Stimulated activated CD4-positive, alpha-beta T cell treated with anti-CD3 and anti-CD28 coated beads, Interleukin-15, amount 100 ng/mL, for 48 hours (primary cell): ENCODE results near the gene TNFSF15.

ENCODE experiments used
- DNase-seq, 2 donors: peaks; one replicate each; pipeline ENCODE4 v3.0.0-alpha.2; 2020; ENCODE audit warnings: low read depth in 2 of 2

The TNFSF15 gene

DNA sequence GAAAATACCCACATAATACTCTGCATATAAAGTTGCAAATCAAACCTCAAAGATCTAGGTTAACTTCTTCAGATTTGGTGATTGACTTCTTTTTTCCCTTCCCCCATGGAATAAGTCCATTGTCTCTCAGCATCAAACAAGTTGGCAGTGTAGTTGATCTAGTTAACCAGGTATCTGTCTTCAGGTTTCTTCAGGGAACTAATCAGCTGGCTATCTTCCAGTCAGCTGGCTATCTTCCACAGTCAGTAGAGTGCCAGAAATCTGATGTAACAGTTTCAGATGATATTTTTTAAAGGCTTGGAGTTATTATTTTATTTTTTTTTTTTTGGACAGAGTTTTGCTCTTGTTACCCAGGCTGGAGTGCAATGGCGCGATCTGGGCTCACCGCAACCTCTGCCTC is 16.8 kb downstream of the TNFSF15 start:
- no peak for DNase-seq

DNA sequence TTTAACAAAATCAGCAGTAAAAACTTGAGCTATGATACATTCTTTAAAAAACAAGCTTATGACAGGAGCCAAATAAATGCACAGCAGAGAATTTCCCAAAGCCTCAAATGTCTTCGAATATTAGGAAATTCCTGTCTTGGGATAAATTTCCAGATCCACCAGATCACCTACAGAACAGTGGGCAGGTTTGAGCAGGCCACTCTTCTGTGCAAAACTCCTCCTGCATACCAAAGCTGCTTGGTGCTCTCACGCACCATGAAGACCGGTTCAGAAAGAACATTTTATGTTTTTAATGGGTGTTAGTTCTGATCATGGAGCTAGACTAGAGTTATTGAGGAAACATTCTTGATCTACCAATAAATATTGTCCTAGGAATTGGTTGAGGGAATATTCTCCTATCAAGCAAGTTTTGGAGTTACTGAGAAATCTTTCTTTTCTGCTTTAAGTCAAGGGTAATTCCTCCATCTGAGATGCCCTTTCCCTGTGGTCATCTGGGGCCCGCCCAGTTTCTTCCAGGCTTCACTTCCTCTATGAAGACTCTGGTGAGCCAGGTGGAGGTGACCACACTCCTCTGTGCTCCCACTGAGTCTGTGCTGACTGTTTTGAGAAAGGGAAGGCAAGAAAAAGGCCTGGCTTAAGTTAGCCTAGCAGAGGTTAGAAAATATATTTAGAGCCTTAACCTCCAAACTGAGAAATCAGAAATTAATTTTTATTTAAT is 17.9 kb downstream of the TNFSF15 start:
- no peak for DNase-seq

DNA sequence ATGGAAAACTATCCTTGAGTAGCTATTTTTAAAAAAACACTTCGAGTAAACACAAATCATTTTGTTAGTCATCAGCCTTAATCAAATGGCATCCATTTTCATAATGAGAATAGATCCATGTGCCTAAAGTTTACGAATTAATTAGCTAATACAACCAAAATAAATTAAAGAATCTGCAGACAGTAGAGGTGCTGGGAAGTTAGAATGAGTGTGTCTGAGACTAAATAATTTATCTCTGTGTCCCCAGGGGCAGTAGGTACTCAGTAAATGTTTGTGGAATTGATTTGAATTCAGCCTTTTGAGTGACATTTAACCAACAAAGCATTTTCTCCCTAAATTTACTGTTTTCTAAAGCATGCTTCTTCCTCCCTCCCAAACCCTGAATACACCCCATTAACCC is 18.6 kb downstream of the TNFSF15 start:
- DNase-seq: no peak

DNA sequence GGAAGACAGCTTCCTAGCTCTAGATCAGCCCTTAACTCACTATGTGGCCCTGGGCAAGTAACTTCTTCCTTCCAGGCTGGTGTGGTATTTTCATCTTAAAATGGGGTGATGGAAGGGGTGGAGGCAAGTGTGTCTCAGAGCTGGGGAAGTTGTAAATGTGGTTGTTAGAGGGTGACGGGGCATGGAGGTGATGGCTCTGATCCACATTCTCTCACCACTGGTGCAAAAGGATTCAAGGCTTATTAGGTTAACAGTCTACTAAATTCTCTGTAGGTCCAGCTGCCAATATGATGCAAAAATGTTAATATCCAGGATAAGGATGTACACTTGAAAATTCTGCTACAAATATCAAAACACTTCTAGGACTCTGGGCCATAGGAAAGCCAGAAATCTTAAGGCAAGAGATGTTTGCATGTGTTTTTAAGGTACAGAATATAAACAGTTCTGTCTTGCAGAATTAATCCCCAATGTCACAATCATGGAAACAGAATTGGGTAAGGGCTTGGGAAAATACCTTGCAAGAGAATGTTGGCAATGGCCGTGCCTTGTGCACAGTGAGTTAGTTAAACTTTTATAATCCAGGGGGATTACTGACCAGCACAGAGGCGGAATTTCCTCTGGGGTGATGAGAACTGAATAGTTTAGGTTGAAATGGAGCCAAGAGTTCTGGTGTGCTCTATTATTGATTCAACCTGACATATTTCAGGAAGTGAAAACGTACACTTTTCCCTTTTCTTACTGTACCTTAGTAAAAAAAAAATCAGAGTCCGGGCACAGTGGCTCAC is 19.8 kb downstream of the TNFSF15 start:
- DNase-seq: no peak

DNA sequence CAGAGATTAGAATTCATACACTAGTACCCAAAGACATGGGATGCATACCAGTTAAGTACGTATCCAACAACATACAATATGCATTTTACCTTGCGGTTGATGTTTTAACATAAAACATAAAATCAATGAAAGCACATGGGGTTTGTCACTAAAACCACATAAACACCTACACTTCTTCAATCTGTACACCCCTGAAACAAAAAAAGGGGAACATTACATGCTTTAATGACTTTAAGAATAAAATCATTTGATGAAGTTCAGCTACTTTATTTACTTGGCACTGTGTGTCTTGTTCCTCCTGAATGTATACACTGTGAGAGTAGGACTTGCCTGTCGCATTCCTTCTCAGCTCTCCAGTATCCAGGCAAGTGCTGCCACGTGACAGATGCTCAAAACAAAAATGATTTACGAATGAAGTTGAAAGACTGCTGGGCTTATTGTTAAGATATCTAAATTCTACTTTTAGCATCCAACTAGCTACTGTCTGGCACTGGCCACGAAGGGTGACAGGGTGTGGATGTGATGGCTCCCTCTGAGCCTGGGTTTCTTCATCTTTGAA is 21.0 kb downstream of the TNFSF15 start:
- DNase-seq: no peak

DNA sequence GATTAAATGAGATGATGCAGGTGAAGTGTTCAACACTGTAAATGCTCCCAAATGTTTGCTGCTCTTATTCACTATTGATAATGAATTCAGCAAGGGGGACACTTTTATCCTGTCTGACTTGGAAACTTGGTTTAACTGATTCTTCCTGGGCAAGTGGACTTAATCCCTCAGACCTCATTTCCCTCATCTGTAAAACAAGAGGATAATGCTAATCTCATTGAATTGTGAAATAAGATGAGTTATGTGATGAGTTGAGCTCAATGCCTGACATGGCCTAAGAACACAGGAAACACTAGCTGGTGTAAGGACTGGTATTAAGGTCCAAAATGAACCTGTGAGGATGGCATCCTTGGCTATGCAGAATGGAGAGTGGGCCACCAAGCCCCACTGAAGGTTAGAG is 23.3 kb downstream of the TNFSF15 start:
- no peak for DNase-seq

DNA sequence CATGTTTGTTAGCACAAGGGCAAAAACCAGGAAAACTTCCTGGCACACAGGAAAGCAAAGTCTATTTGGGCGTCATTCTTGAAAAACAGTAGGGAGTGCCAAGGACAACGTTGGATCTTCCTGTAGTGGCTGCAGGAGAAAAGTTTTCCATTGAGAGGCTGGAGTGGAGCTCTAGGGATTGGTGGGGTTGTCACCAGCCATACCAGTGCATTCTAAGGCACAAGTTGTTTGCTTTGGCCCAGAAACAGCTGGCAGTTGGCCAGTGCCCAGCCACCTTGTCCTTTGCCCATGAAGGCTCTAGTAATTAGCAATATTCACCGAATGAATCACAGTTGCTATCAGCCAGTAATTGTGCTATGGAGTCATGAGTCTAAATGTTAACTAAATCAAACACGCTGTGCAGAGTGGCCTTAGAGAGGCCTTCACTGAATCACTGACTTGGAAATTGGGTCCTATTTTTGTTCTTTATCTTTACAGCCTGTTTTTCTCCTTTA is 26.4 kb downstream of the TNFSF15 start:
- no peak for DNase-seq

DNA sequence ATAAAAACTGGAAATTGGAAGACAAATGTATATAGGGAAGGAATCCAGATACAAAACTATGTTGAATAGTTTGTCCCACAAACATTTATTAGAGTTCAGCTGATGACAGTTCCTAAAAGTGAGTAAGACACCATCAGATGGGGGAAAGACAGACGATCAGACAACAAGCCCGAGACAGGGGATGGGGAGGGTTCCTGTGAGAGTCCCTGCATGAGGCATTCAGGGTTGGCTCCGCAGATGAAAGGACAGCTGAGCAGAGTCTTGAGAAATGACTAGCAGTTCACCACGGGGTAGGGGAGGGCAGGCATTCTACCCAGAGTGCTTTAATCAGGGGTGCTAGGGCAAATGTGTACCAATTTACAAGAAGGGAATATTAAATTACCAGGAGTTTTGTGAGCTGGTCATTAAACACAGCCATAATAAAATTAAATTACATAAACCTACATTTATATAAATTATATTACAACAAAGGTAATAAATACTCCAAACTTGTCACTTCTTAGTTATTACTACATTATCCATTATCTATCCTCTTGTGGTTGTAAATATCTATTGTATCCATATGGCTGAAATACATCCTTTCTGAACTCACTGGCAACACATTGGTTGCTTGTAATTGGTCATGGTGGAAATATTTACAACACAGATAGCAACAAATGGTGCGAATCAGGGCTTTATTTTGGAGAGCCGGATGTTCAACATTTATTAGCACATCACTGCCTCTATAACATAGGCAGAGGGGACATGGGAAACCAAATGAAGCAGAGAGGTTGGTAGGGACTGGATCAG is 27.8 kb downstream of the TNFSF15 start:
- peak; percentile 22 to 34 for DNase-seq

DNA sequence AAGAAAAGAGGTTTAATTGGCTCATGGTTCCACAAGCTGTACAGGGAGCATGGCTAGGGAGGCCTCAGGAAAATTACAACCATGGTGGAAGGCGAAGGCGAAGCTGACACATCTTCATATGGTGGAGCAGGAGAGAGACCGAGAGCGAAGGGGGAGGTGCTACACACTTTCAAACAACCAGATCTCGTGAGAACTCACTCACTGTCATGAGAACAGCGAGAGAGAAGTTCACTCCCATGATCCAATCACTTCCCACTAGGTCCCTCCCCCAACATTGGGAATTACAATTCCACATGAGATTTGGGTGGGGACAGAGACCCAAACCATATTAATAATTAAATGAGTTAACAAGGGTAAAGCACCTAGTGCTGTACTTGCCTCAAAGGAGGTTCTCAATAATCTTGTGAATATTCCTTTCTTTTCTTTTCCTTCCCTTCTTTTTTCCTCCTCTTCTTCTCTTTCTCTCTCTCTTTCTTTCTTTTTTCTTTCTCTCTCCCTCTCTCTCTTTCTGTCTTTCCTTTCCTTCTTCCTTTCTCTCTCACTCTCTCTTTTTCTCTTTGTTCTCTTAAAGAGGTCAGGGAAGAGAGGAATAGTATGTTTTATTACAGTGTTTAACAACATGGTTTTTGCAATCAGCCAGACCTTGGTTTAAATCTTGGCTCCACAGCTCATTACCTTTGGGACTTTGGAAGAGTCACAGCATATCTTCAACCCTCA is 29.0 kb downstream of the TNFSF15 start:
- no peak for DNase-seq

DNA sequence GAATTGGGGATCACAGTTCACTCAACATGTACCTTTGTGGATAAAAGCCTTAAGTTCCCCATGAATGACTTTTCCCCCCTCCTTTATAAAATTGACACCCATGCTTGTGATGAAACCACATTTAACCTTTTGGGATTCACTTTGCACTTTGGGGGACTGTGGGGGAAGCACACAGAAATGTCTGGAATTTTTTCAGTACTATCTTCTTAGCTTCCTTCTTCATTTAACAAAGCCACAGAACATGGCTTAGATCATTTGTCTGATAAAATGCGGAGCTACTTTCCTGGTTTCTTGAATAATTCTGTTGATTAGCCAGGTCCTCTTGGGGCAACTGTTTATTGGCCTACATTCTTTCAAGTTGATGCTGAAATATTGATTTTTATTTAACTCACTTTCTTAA is 29.9 kb downstream of the TNFSF15 start:
- no peak for DNase-seq

DNA sequence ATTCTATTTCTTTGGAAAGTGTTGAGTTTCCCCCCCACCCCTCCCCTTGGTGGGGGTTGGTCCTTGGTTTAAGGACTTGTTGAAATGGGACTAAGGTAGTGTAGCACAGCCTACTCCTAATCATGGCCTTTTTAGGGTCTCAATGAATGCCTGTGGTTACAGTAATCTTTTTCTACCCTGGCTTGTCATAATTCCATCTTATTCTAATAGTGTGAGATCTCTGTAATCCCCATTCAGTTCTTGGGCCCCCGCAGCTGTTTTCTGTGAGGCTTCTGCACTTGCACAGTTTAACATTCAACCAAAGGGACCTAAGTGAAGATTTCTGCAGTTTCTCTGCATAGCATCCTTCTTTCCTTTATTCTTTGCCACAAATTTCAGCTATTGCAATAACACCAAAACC is 30.7 kb downstream of the TNFSF15 start:
- no peak for DNase-seq

DNA sequence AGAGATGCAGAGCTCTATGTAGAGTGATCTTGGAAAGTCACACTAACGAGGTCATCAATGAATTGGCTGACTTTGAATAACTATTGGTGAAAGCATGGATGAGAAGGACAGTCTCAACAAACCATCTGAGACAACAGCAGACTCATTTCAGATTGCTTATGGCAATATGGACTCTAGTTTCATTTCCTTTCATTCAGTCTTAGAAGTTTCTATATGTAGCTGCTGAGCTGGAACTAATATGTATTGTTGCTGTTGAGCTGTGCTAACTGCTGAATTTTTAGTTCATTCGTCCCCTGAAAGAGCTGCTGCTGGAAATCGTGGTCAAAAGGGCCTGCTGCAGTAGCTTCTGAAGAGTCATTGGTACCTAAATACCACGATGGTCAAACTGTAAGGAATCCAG is 31.3 kb downstream of the TNFSF15 start:
- DNase-seq: no peak

DNA sequence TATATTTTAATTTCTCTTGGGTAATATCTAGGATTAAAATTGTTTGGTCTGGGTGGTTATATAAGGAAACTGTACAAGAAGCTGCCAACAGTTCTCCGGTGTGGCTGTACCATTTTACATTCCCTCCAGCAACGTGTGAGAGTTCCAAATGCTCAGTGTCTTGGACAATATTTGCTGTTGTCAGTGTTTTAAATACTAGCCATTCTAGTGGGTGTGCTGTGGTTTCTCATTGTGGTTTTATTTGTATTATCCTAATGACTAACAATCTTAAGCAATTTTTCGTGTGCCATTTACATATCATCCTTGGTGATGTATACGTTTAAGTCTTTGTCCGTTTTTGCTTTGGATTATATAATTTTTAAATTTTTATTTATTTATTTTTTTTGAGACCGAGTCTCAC is 34.0 kb downstream of the TNFSF15 start:
- no peak for DNase-seq

DNA sequence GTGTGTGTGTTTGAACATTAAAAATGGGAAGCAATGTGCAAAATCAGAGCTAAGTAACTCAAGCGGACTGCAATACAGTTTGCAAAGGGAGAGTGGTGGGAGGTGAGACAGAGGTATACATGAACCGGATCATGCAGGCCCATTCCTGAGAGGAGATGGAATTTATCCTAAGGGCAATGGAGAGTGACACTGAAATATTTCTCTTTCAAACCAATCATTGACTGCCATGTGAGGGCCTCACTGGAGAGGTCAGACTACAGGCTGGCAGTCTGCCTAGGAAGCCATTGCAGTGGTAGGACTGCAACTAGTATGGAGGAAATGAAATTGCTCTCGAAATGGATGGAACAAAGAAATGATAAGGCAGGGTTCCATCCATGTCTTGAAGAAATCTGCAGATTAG is 34.8 kb downstream of the TNFSF15 start:
- no peak for DNase-seq

DNA sequence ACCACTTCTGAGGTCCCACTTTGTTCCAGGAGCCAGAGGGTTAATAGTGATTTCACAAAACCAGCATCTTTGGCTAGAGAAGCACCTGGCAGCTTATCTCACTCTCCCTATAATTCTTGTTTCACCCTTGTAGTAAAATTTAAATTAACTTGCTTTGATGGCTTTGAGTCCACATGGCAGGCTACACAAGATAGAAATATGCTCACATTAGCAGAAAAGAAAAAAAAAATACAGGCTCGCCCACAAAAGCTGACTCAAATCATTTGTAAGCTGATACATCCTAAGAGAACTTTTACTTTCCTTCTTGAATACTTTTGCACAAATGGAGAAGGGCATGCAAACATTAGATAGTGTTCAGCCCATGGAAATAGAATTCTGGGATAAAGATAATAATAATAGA is 36.2 kb downstream of the TNFSF15 start:
- DNase-seq: no peak

DNA sequence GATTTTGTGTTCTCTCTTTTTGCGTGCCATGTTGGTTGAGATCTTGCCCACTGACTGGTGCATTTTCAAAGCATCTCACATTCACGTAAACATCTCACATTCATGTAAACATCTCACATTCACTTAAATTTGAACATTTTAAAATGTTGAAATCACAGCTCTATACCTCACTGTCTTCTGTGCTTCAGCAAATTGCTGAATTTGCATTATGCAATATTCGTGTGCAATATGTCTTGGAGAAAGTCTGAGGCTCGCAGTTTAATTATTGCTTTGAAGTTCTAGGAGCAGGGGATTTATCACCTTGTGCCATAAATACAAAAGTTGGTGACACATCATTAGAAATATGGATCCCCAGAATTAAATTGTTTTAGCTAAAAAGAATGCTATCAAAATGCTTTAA is 42.6 kb downstream of the TNFSF15 start:
- DNase-seq: no peak

DNA sequence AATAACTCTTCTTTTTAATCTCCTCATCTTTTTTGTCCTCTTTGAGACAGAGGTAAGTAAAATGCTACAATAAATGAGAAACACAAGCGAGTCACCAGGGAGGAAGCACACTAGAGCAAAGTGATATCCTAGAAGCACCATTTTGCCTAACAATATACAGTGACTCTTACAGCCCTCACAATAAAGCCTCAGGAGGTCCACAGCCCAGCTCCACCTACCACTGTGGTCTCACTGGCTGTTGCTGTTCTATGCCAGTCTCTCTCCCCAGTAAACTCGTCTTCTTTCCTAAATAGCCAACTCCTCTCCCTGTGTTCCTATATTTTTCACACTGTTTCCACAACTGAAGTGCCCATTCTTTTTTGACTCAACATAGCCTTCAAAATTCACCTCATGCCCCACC is 44.3 kb downstream of the TNFSF15 start:
- no peak for DNase-seq

DNA sequence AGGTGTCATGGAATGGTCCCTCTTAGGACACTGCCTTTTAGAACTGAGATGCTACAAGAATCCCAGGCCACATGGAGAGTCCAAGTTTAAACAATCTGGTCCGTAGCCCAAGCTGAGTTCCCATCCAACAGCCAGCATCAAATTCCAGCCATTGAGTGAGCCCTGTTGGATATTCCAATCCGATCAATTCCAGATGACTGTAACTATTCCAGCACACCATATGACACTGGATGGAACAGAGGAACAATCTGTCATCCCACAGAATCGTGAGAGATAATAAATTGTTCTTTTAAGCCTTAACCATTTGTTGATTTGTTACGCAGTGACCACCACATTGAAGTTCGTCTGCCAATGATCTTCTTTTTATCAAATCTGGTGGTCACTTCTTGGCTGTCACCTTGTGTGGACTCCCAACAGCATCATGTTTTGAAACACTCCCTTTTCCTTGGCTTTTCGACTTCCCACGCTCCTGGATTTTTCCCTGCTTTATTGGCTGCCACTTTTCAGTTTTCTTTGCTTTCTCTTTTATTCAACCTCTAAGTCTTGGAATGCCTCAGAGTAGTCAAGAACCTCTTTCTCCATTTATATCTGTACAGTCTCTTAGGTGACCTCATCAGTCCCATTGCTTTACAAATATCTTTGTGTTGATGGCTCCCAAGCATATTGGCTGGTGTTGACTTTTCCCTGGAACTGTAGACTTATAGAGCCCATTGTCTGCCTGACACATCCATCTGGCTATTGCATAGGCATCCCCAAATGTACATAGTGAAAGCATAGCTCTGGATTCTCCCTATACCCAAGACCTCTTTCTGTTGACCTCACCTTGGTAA is 46.1 kb downstream of the TNFSF15 start:
- no peak for DNase-seq

DNA sequence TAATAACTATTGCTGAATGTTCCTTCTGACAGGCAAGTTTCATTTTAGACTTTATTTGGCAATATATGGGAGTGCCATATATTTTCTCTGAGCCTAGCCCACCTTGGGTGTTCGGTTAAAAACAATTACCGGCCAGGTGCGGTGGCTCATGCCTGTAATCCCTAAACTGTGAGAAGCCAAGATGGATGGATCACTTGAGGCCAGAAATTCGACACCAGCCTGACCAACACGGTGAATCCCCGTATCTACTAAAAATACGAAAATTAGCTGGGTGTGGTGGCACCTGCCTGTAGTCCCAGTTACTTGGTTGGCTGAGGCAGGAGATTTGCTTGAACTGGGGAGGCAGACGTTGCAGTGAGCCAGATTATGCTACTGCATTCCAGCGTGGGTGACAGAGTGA is 47.9 kb downstream of the TNFSF15 start:
- DNase-seq: no peak

DNA sequence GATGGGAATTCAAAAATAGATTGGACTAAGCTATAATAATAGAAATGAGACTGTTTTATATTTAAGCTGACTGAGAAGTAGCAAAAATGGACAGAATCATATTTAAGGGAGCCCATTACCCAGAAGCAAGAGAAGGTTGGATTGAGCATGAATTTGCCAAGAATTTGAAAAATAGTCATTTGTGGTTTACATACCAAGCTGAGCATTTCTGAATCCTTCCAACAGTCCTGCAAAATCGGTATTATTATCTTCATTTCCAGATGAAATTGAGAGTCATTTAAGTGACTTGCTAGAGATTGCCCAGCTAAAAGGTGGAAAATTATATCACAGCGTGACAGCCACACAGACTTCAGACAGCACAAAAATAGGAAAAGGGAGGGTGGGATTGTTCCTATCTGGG is 48.4 kb downstream of the TNFSF15 start:
- no peak for DNase-seq

DNA sequence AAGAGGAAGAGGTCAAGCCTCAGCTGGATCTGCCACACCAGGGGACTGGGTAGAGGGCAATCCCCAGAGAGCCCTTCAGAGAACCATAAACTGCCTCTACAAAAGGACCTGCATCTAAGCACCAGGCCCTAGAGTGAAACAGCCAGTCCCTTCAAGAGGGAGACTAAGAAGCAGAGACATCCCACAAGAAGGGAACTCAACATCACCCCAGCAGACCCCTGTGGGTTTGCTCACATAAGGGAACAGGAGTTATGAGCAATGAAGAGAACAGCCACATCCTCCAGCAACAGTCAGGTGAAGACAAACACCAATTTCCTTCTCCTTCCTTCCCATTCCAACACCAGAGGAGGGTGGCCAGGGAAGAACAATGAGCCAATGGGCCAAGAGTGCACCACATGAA is 48.9 kb downstream of the TNFSF15 start:
- DNase-seq: no peak
